Lower leg skin (tissue), 4 donors: ENCODE data around the gene BNC2. TPM values are rescaled to one million over a fixed set of nuclear protein-coding genes. Genes with fewer than 3 reads are reported as not detected.

ENCODE experiments used
- DNase-seq, 2 donors: peaks; one replicate each; pipeline ENCODE4 v3.0.0-alpha.2; 2019; ENCODE audit warnings: low spot score in 2 of 2
- H3K4me3 ChIP-seq: fragments of 200-600 bp; sonication (generic); 2 replicates; pipeline ENCODE4 v1.5.1; 2017; ENCODE audit warnings: mild to moderate bottlenecking, low read depth; ENCODE audit not compliant: poor library complexity, severe bottlenecking
- CTCF ChIP-seq, 3 donors: fragments of 450-650 bp; IDR thresholded peaks; one replicate each; pipeline ENCODE4 v1.5.1; 2016; ENCODE audit warnings: antibody characterized with exemption in 3 of 3, mild to moderate bottlenecking in 3 of 3, moderate library complexity in 2 of 3
- POLR2A ChIP-seq, 2 donors: fragments of 450-650 bp; IDR thresholded peaks; one replicate each; pipeline ENCODE4 v1.6.1; 2016 to 2017; ENCODE audit warnings: antibody characterized with exemption in 2 of 2, mild to moderate bottlenecking in 1 of 2, moderate library complexity in 1 of 2
- whole genome bisulfite sequencing, 2 donors: methylation state at CpG; one replicate each; pipeline ENCODE4 v1.1.5; 2018; 5-methylcytosine and 5-hydroxymethylcytosine counted together
- intact Hi-C: fragments of 100-400 bp; cut with DNase I; formaldehyde crosslinking; loops from one replicate; pipeline ENCODE4 v1.15.0; 2023; ENCODE audit warnings: low total_unique reads
- total RNA-seq, 4 donors: library from RNA; depleted of rRNA; stranded (reverse); fragments of >200 nt; gene quantifications; one replicate each; pipeline ENCODE4 v1.1.0, GENCODE V29; 2016

The BNC2 gene
- total RNA-seq, 4 donors from 2014 or later, result 1.7 to 8.5 (median 3.7) TPM

GRCh38 chr9:16653491-16654399 lies 216.7 kb downstream of the BNC2 start:
- no peak for DNase-seq
- 55 to 57% methylated on average over 13 of the region's 13 CpGs for WGBS, 2 donors
- no peak overlapping the region for H3K4me3 ChIP-seq
- intact Hi-C loops, result no loop called here
- TF ChIP-seq CTCF (IDR thresholded peaks at IDR 0.05) (no peak), POLR2A (IDR thresholded peaks at IDR 0.05) (no peak)

GRCh38 chr9:16652582-16652981 lies 217.9 kb downstream of the BNC2 start:
- no peak overlapping the region for H3K4me3 ChIP-seq
- intact Hi-C loops, result no loop called here
- no peak for DNase-seq
- WGBS, 2 donors, result 59 to 64% methylated on average over 4 of the region's 4 CpGs
- TF ChIP-seq POLR2A (IDR thresholded peaks at IDR 0.05) (no peak), CTCF (IDR thresholded peaks at IDR 0.05) (no peak)

GRCh38 chr9:16651446-16651964 lies 219.0 kb downstream of the BNC2 start:
- no peak overlapping the region for H3K4me3 ChIP-seq
- TF ChIP-seq CTCF (IDR thresholded peaks at IDR 0.05) (no peak), POLR2A (IDR thresholded peaks at IDR 0.05) (no peak)
- 69 to 71% methylated on average over 5 of the region's 5 CpGs for WGBS, 2 donors
- DNase-seq, result no peak
- intact Hi-C loops, result no loop called here

GRCh38 chr9:16645970-16646369 lies 224.5 kb downstream of the BNC2 start:
- no peak for TF ChIP-seq CTCF (IDR thresholded peaks at IDR 0.05)
- TF ChIP-seq POLR2A (IDR thresholded peaks at IDR 0.05), result no peak
- H3K4me3 ChIP-seq, result no peak overlapping the region
- WGBS, 2 donors, result 73 to 84% methylated on average over 4 of the region's 4 CpGs
- intact Hi-C loops, result no loop called here
- no peak for DNase-seq

- no peak overlapping the region for H3K4me3 ChIP-seq
- no peak for DNase-seq
- intact Hi-C loops, result no loop called here
- no peak for TF ChIP-seq POLR2A (IDR thresholded peaks at IDR 0.05)
- no peak for TF ChIP-seq CTCF (IDR thresholded peaks at IDR 0.05)
- 36 to 40% methylated on average over 2 of the region's 2 CpGs for WGBS, 2 donors
Measured at GRCh38 chr9:16642421-16643109, 227.9 kb downstream of the BNC2 start.
